ENCODE data around the gene COX11. TPM values are rescaled to one million over a fixed set of nuclear protein-coding genes. Genes with fewer than 3 reads are reported as not detected.

Gene COX11
- polyA plus RNA-seq, 6 donors from 2014 or later = 49.1 to 72.2 (median 59.1) TPM

Other genes starting within 250 kb of the COX11 start
- not detected for gene TOM1L1, start 67.8 kb downstream of the COX11 start, polyA plus RNA-seq (ENCODE audit: low read depth in 6 of 6)
- 10 to 100 TPM in 1 of 6 donors, 1 to 10 TPM in 5; 3.5 to 11.5 (median 5.7) TPM for gene STXBP4, start 111 bp upstream of the COX11 start, polyA plus RNA-seq (ENCODE audit: low read depth in 6 of 6)

All from naive B cell (primary cell).